DOHH2 (cell line): Measurements from ENCODE around the gene CKAP2.
"Not testable (repeated sequence)": the region's sequence is repeated elsewhere in the genome, so short reads cannot be mapped to it uniquely, and the experiment has no call there.

ENCODE experiments used
- H3F3A ChIP-seq: fragments of 200-600 bp; sonication (generic), shearing (Covaris generic); 2 replicates; pipeline ENCODE4 v1.6.0; 2016; ENCODE audit warnings: antibody characterized with exemption, mild to moderate bottlenecking; ENCODE audit not compliant: control insufficient read depth, insufficient read depth
- H3K27ac ChIP-seq: fragments of 200-600 bp; sonication (generic); 2 replicates; pipeline ENCODE4 v1.5.1; 2014; ENCODE audit warnings: low read depth, mild to moderate bottlenecking, low read length, moderate library complexity
- H3K27me3 ChIP-seq: fragments of 200-600 bp; sonication (generic); 2 replicates; pipeline ENCODE4 v1.6.1; 2014; ENCODE audit warnings: mild to moderate bottlenecking, low read length, mixed read lengths; ENCODE audit not compliant: control insufficient read depth
- H3K36me3 ChIP-seq: fragments of 200-600 bp; sonication (generic); 2 replicates; pipeline ENCODE4 v1.6.1; 2014; ENCODE audit warnings: mild to moderate bottlenecking, low read length, moderate library complexity, mixed read lengths; ENCODE audit not compliant: control insufficient read depth
- H3K4me1 ChIP-seq: fragments of 200-600 bp; sonication (generic); 2 replicates; pipeline ENCODE4 v1.6.1; 2014; ENCODE audit warnings: mild to moderate bottlenecking, low read length, mixed read lengths; ENCODE audit not compliant: control insufficient read depth
- H3K4me2 ChIP-seq: fragments of 200-600 bp; sonication (generic); 2 replicates; pipeline ENCODE4 v1.6.0; 2014; ENCODE audit warnings: mild to moderate bottlenecking, low read length, moderate library complexity
- H3K4me3 ChIP-seq: fragments of 200-600 bp; sonication (generic); 2 replicates; pipeline ENCODE4 v1.5.1; 2014; ENCODE audit warnings: mild to moderate bottlenecking, low read length, mixed read lengths
- H3K79me2 ChIP-seq: fragments of 200-600 bp; sonication (generic); 2 replicates; pipeline ENCODE4 v1.6.1; 2014; ENCODE audit warnings: mild to moderate bottlenecking, low read length, mixed read lengths; ENCODE audit not compliant: control insufficient read depth
- H3K9me2 ChIP-seq: fragments of 200-600 bp; sonication (generic); replicated peaks from 2 replicates; pipeline ENCODE4 v1.6.1; 2014; ENCODE audit warnings: mild to moderate bottlenecking, low read length, mixed read lengths; ENCODE audit not compliant: control insufficient read depth
- H3K9me3 ChIP-seq: fragments of 200-600 bp; sonication (generic); 2 replicates; pipeline ENCODE4 v1.6.1; 2014; ENCODE audit warnings: antibody characterized with exemption, low read length, mixed read lengths; ENCODE audit not compliant: control insufficient read depth, insufficient read depth
- H4K20me1 ChIP-seq: fragments of 200-600 bp; sonication (generic); 2 replicates; pipeline ENCODE4 v1.6.0; 2014; ENCODE audit warnings: low read depth, mild to moderate bottlenecking, antibody characterized with exemption, low read length, moderate library complexity; ENCODE audit not compliant: control insufficient read depth, insufficient read depth
- EZH2phosphoT487 ChIP-seq: fragments of 200-600 bp; sonication (generic); IDR thresholded peaks from 2 replicates; pipeline ENCODE4 v1.6.1; 2017; ENCODE audit warnings: borderline replicate concordance, mild to moderate bottlenecking, antibody characterized with exemption, low read length, moderate library complexity, mixed read lengths
- TF ChIP-seq, protein P1 (sequence below): fragments of 200-600 bp; sonication (generic); IDR thresholded peaks from one replicate; pipeline ENCODE4 v1.5.1; 2014; ENCODE audit warnings: antibody characterized with exemption, mild to moderate bottlenecking, low read depth, low read length; ENCODE audit not compliant: poor library complexity, severe bottlenecking

CKAP2 gene

DNA sequence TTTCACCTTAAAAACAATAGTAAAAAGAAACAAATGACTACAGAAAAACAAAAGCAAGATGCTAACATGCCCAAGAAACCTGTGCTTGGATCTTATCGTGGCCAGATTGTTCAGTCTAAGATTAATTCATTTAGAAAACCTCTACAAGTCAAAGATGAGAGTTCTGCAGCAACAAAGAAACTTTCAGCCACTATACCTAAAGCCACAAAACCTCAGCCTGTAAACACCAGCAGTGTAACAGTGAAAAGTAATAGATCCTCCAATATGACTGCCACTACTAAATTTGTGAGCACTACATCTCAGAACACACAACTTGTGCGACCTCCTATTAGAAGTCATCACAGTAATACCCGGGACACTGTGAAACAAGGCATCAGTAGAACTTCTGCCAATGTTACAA, 6.0 kb downstream of the CKAP2 start:
- H3K27ac ChIP-seq = no peak overlapping the region
- no peaks in the 10 kb centered on the region for H3K9me2 ChIP-seq
- H3K9me3 ChIP-seq = no peaks in the 10 kb centered on the region
- 0 out of 2 replicates have a peak, but pooled peaks cover 5% of the 10 kb centered on the region for H3F3A ChIP-seq
- TF ChIP-seq EZH2phosphoT487 = no peak
- TF ChIP-seq, protein P1, sequence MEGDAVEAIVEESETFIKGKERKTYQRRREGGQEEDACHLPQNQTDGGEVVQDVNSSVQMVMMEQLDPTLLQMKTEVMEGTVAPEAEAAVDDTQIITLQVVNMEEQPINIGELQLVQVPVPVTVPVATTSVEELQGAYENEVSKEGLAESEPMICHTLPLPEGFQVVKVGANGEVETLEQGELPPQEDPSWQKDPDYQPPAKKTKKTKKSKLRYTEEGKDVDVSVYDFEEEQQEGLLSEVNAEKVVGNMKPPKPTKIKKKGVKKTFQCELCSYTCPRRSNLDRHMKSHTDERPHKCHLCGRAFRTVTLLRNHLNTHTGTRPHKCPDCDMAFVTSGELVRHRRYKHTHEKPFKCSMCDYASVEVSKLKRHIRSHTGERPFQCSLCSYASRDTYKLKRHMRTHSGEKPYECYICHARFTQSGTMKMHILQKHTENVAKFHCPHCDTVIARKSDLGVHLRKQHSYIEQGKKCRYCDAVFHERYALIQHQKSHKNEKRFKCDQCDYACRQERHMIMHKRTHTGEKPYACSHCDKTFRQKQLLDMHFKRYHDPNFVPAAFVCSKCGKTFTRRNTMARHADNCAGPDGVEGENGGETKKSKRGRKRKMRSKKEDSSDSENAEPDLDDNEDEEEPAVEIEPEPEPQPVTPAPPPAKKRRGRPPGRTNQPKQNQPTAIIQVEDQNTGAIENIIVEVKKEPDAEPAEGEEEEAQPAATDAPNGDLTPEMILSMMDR = no peak
- peak overlapping the region; percentile 22 for H3K4me3 ChIP-seq
- H4K20me1 ChIP-seq = peaks cover 14% of the 10 kb centered on the region; the same call in 1 of the 2 replicates
- peak overlapping the region; percentile 35 for H3K4me2 ChIP-seq
- peaks cover 96% of the 10 kb centered on the region for H3K36me3 ChIP-seq
- H3K27me3 ChIP-seq = no peaks in the 10 kb centered on the region
- H3K4me1 ChIP-seq = peaks cover 20% of the 10 kb centered on the region
- peaks cover 95% of the 10 kb centered on the region for H3K79me2 ChIP-seq

DNA sequence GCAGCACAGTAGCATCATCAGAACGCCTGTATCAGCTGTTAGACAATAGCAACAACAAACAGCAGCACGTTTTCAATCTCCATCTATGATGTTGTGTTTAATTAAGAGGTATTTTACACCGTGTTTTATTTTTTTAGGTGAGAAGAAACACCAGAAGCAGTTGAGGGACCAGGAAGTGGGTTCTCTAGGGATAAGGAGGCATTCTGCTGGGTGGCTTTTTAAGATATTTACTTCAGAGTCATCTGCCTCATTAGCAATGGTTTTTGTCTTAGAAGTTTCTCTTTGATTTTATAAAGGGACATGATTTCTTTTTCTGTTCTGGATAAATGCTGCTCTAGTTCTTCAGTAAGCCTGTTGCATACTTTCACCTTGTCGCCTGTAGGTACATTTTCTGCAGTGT, 8.2 kb downstream of the CKAP2 start:
- Histone ChIP-seq H3K36me3 (peaks cover 94% of the 10 kb centered on the region), H3K4me3 (no peak overlapping the region), H3K27ac (no peak overlapping the region), H3F3A (0 out of 2 replicates have a peak, but pooled peaks cover 5% of the 10 kb centered on the region), H3K4me1 (peaks cover 10% of the 10 kb centered on the region), H3K9me3 (no peaks in the 10 kb centered on the region), H3K9me2 (no peaks in the 10 kb centered on the region), H3K27me3 (no peaks in the 10 kb centered on the region), H3K4me2 (no peak overlapping the region), H4K20me1 (peaks cover 6% of the 10 kb centered on the region; the same call in 1 of the 2 replicates), H3K79me2 (peaks cover 92% of the 10 kb centered on the region)
- no peak for TF ChIP-seq EZH2phosphoT487
- TF ChIP-seq, protein P1 = no peak

DNA sequence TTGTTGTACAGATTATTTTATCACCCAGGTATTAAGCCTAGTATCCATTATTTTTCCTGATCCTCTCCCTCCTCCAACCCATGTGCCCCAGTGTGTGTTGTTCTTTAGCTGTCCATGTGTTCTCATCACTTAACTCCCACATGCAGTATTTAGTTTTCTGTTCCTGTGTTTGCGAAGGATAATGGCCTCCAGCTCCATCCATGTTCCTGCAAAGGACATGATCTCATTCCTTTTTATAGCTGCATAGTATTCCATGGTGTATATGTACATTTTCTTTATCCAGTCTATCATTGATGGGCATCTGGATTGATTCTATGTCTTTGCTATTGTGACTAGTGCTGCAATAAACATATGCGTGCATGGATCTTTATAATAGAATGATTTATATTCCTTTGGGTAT, 13.2 kb downstream of the CKAP2 start:
- H3K9me2 ChIP-seq, H3K4me1 ChIP-seq, H3K27me3 ChIP-seq, H3K27ac ChIP-seq, H4K20me1 ChIP-seq, H3F3A ChIP-seq, H3K9me3 ChIP-seq, H3K4me3 ChIP-seq, H3K4me2 ChIP-seq: not testable (repeated sequence)
- Histone ChIP-seq H3K36me3 (peaks cover 84% of the 10 kb centered on the region), H3K79me2 (peaks cover 50% of the 10 kb centered on the region)

DNA sequence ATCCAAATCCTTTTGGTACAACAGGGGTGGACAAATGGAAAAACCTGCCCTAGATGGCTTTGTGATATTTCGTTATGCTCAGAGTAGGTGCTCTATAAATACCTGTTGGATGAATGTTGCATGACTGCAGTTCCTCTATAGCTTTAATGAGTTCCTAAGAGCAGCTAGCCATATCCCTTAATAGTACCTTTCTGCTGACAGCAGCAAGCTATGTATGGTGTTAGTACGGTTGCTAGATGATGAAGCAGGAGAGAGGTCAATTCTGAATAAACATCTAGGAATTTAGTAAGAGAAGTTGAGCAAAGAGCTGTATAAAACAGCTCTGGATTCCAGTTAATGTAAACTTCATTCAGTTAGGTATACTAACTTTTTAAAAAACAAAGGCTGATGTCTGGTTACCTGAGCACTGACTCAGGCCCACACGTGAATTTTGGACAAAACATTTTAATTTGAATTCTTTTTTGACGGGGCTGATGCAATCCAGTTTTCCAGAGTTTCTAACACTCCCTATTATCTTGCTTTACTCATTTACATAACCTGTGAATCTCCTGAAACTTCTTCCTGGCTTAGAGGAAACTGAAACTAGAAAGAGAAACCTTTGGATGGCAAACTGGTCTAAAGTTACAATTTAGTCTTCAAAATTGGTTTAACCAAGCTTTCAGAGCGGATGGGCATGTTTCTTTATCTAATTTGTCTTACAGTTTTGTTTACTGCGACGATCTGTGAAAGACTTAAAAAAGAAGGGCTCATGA, 25.6 kb downstream of the CKAP2 start:
- peaks cover 10% of the 10 kb centered on the region for H3K36me3 ChIP-seq
- not testable (repeated sequence) for H3K9me2 ChIP-seq, H3K4me3 ChIP-seq, H3K9me3 ChIP-seq, H3K4me2 ChIP-seq, H3K27ac ChIP-seq, H3K27me3 ChIP-seq, H3F3A ChIP-seq, H3K4me1 ChIP-seq, H4K20me1 ChIP-seq, H3K79me2 ChIP-seq

DNA sequence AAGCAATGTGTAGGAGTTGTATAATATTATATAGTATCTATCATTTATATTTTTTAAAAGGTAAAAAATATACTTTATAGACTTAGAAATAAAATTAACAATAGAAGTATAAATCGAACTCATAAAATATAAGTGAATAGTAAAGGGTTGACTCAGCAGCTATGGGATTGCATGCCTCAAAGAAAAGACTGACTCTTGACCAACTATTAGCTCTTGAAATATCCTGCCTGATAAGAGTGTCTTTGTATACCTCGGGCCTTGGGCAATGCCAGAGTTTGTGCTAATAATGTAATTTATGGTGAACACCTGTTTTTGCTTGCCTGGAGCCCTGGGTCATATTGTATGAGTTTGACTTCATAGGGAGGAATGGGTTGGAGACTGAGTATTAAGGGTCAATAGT, 31.8 kb downstream of the CKAP2 start:
- not testable (repeated sequence) for H3F3A ChIP-seq, H3K9me2 ChIP-seq

DNA sequence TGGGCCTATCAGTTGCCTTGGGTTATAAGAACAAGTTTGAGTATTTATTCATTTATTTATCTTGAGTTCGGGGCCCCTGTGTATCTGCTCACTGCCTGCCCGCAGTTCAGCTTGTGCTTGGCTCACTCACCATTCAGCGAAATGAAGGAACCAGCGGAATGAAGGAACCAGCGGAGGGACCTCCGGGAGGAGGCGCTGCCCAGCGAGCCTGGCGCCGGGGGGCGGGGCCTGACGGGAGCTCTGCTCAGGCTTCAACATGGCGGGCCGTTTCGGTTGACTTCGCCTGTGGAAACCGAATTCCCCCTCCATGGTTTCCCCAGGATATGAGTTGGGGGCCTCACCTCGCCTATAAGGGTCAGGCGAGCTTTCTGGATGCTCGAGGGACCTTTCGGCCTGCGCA, 33.5 kb downstream of the CKAP2 start:
- H3K27ac ChIP-seq, H3K4me3 ChIP-seq, H3K4me2 ChIP-seq, H3K9me3 ChIP-seq, H3K4me1 ChIP-seq, H3K27me3 ChIP-seq, H3K36me3 ChIP-seq, H4K20me1 ChIP-seq, H3K79me2 ChIP-seq, H3F3A ChIP-seq, H3K9me2 ChIP-seq: not testable (repeated sequence)

More for the DNA sequence above, 31.8 kb downstream of the CKAP2 start:
- not testable (repeated sequence) for H3K36me3 ChIP-seq, H3K4me1 ChIP-seq, H4K20me1 ChIP-seq, H3K4me2 ChIP-seq, H3K4me3 ChIP-seq, H3K9me3 ChIP-seq, H3K27ac ChIP-seq, H3K79me2 ChIP-seq, H3K27me3 ChIP-seq
